Thymus (tissue), 11 donors: ENCODE data around the gene NRXN3. TPM values are rescaled to one million over a fixed set of nuclear protein-coding genes. Genes with fewer than 3 reads are reported as not detected.
A peak's percentile ranks its signal among the peaks of the same experiment; 100 is the strongest.

Experiments used
- DNase-seq, 9 donors: peaks; one replicate each; pipeline ENCODE4 v3.0.0-alpha.2; 2013; ENCODE audit warnings: low spot score in 9 of 9, low read depth in 6 of 9, missing footprints in 1 of 9
- H3K27ac ChIP-seq, 2 donors: one replicate each; pipeline ENCODE4 v1.5.1; 2013; ENCODE audit warnings: control low read depth in 1 of 2, low read depth in 1 of 2, low read length in 1 of 2, mild to moderate bottlenecking in 1 of 2, moderate library complexity in 1 of 2
- H3K27me3 ChIP-seq, 2 donors: one replicate each; pipeline ENCODE4 v1.5.1; 2013; ENCODE audit warnings: low read length in 1 of 2; ENCODE audit not compliant: control insufficient read depth in 2 of 2, insufficient read depth in 1 of 2
- H3K36me3 ChIP-seq, 2 donors: one replicate each; pipeline ENCODE4 v1.5.1; 2013; ENCODE audit warnings: low read length in 1 of 2, mild to moderate bottlenecking in 1 of 2, moderate library complexity in 1 of 2; ENCODE audit not compliant: control insufficient read depth in 2 of 2, insufficient read depth in 2 of 2
- H3K4me1 ChIP-seq, 2 donors: one replicate each; pipeline ENCODE4 v1.5.1; 2013; ENCODE audit warnings: low read length in 2 of 2; ENCODE audit not compliant: control insufficient read depth in 2 of 2, insufficient read depth in 2 of 2
- H3K4me3 ChIP-seq, 2 donors: one replicate each; pipeline ENCODE4 v1.5.1; 2013; ENCODE audit warnings: low read length in 2 of 2, control low read depth in 1 of 2, mild to moderate bottlenecking in 1 of 2
- H3K9me3 ChIP-seq, 2 donors: one replicate each; pipeline ENCODE4 v1.5.1; 2013; ENCODE audit warnings: low read length in 1 of 2, mild to moderate bottlenecking in 1 of 2; ENCODE audit not compliant: control insufficient read depth in 2 of 2, insufficient read depth in 1 of 2
- WGBS: extraction: QIAGEN DNeasy Blood & Tissue Kit; methylation state at CpG from one replicate; pipeline ENCODE4 v1.1.7; 2013; 5-methylcytosine and 5-hydroxymethylcytosine counted together
- polyA plus RNA-seq: library from polyadenylated mRNA; stranded (reverse); fragments of 200-250 nt; gene quantifications from one replicate; pipeline ENCODE4 v1.2.3, GENCODE V29; 2013
- total RNA-seq: library from RNA; stranded (reverse); fragments of 120-200 nt; gene quantifications from one replicate; pipeline ENCODE4 v1.2.4, GENCODE V29; 2013
- donor health status: healthy.

The NRXN3 gene
- total and polyA plus RNA-seq, 2 donors: 1.5 to 3.7 TPM

- WGBS: 53% methylated on average over 13 of the region's 13 CpGs
- no peaks in the 10 kb centered on the region for H3K36me3 ChIP-seq
- no peaks in the 10 kb centered on the region for H3K9me3 ChIP-seq
- DNase-seq: peak; percentile 6 to 56 (median 28)
- no peak overlapping the region for H3K4me3 ChIP-seq
- no peak overlapping the region for H3K27ac ChIP-seq
- H3K27me3 ChIP-seq: no peaks in the 10 kb centered on the region
- H3K4me1 ChIP-seq: no peaks in the 10 kb centered on the region
These were observed 278.3 kb downstream of the NRXN3 start for GRCh38 chr14:78448164-78449094.

- Histone ChIP-seq H3K36me3 (no peaks in the 10 kb centered on the region), H3K27ac (no peak overlapping the region), H3K4me1 (no peaks in the 10 kb centered on the region), H3K27me3 (no peaks in the 10 kb centered on the region), H3K9me3 (no peaks in the 10 kb centered on the region), H3K4me3 (no peak overlapping the region)
- DNase-seq: no peak
- WGBS: 85% methylated on average over 6 of the region's 6 CpGs
These were observed 280.6 kb downstream of the NRXN3 start for GRCh38 chr14:78450669-78451318.

- Histone ChIP-seq H3K4me3 (no peak overlapping the region), H3K9me3 (no peaks in the 10 kb centered on the region), H3K27me3 (no peaks in the 10 kb centered on the region), H3K27ac (no peak overlapping the region), H3K36me3 (no peaks in the 10 kb centered on the region), H3K4me1 (no peaks in the 10 kb centered on the region)
- WGBS: 89% methylated on average over 2 of the region's 2 CpGs
- DNase-seq: no peak
These were observed 281.1 kb downstream of the NRXN3 start for GRCh38 chr14:78451319-78451695.

GRCh38 chr14:78455896-78456435 is 285.8 kb downstream of the NRXN3 start:
- Histone ChIP-seq H3K27me3 (no peaks in the 10 kb centered on the region), H3K4me3 (no peak overlapping the region), H3K36me3 (no peaks in the 10 kb centered on the region), H3K27ac (no peak overlapping the region), H3K4me1 (no peaks in the 10 kb centered on the region), H3K9me3 (no peaks in the 10 kb centered on the region)
- 62% methylated on average over 6 of the region's 6 CpGs for WGBS
- no peak for DNase-seq

- no peaks in the 10 kb centered on the region for H3K4me1 ChIP-seq
- no peaks in the 10 kb centered on the region for H3K36me3 ChIP-seq
- no peak for DNase-seq
- H3K9me3 ChIP-seq: no peaks in the 10 kb centered on the region
- H3K27me3 ChIP-seq: no peaks in the 10 kb centered on the region
- H3K27ac ChIP-seq: no peak overlapping the region
- H3K4me3 ChIP-seq: no peak overlapping the region
These were observed 299.8 kb downstream of the NRXN3 start for GRCh38 chr14:78469947-78470346.

- Histone ChIP-seq H3K27ac (no peak overlapping the region), H3K36me3 (no peaks in the 10 kb centered on the region), H3K27me3 (no peaks in the 10 kb centered on the region), H3K9me3 (no peaks in the 10 kb centered on the region), H3K4me3 (no peak overlapping the region), H3K4me1 (no peaks in the 10 kb centered on the region)
- 83% methylated on average over 5 of the region's 5 CpGs for WGBS
- DNase-seq: no peak
These were observed 309.1 kb downstream of the NRXN3 start for GRCh38 chr14:78479127-78479780.

- Histone ChIP-seq H3K27ac (no peak overlapping the region), H3K36me3 (no peaks in the 10 kb centered on the region), H3K4me3 (no peak overlapping the region), H3K27me3 (no peaks in the 10 kb centered on the region), H3K4me1 (no peaks in the 10 kb centered on the region), H3K9me3 (no peaks in the 10 kb centered on the region)
- 93% methylated on average over 2 of the region's 2 CpGs for WGBS
- DNase-seq: no peak
These were observed 313.9 kb downstream of the NRXN3 start for GRCh38 chr14:78484028-78484427.

GRCh38 chr14:78486081-78486480 is 315.9 kb downstream of the NRXN3 start:
- H3K9me3 ChIP-seq: no peaks in the 10 kb centered on the region
- H3K27me3 ChIP-seq: no peaks in the 10 kb centered on the region
- H3K27ac ChIP-seq: no peak overlapping the region
- H3K4me1 ChIP-seq: no peaks in the 10 kb centered on the region
- no peak overlapping the region for H3K4me3 ChIP-seq
- no peak for DNase-seq
- no peaks in the 10 kb centered on the region for H3K36me3 ChIP-seq

GRCh38 chr14:78486621-78487020 is 316.4 kb downstream of the NRXN3 start:
- H3K27ac ChIP-seq: no peak overlapping the region
- H3K4me1 ChIP-seq: no peaks in the 10 kb centered on the region
- no peak overlapping the region for H3K4me3 ChIP-seq
- no peaks in the 10 kb centered on the region for H3K27me3 ChIP-seq
- H3K36me3 ChIP-seq: no peaks in the 10 kb centered on the region
- no peak for DNase-seq
- 83% methylated on average over 1 of the region's 1 CpG for WGBS
- no peaks in the 10 kb centered on the region for H3K9me3 ChIP-seq
